ENCODE data around the gene NTSR1.

GRCh38 chr20:62780696-62781095 lies 72.1 kb downstream of the NTSR1 start:
- TF ChIP-seq EP300 (IDR thresholded peaks at IDR 0.05; ENCODE audit: low read depth), result no peak
- no peak for TF ChIP-seq POLR2A (IDR thresholded peaks at IDR 0.05)
- no peak for TF ChIP-seq CTCF (IDR thresholded peaks at IDR 0.05)
